IMR-90 (cell line): ENCODE results near the gene KMT2B. TPM values are rescaled to one million over a fixed set of nuclear protein-coding genes. Genes with fewer than 3 reads are reported as not detected.

Source experiments
- ATAC-seq: fragments of 200-7000 bp; cut with Tn5 transposase; 2 replicates; pipeline ENCODE4 v1.9.1; 2020; ENCODE audit warnings: low read depth, mild to moderate bottlenecking, moderate library complexity
- BruUV-seq: library from RNA; stranded (reverse); fragments of 400-500 nt; replicated peaks from 2 replicates; lab custom pipeline; 2021; lab: Mats Ljungman, UMichigan
- CTCF ChIA-PET: fragments of 300-600 bp; formaldehyde crosslinking; extraction: SDS; loops from one replicate; lab custom pipeline; 2021; ENCODE audit warnings: antibody characterized with exemption; lab: Yijun Ruan, JAX
- POLR2A ChIA-PET: fragments of 300-600 bp; sonication (Branson Sonifier 250); formaldehyde crosslinking; loops from one replicate; lab custom pipeline; 2022; ENCODE audit warnings: antibody characterized with exemption; ENCODE audit not compliant: unreplicated experiment; lab: Charles Lee
- DNase-seq: peaks from one replicate; pipeline ENCODE4 v3.0.0; 2013
- H2AFZ ChIP-seq: replicated peaks from 2 replicates; pipeline ENCODE3; 2013; ENCODE audit warnings: low read length, mild to moderate bottlenecking; ENCODE audit not compliant: poor library complexity
- H2AK5ac ChIP-seq: 2 replicates; pipeline ENCODE4 v1.6.1; 2013; ENCODE audit warnings: low read depth, low read length, inconsistent platforms
- H2AK9ac ChIP-seq: replicated peaks from 2 replicates; pipeline ENCODE3; 2013; ENCODE audit warnings: mild to moderate bottlenecking, low read depth, low read length, moderate library complexity; ENCODE audit not compliant: poor library complexity
- H2BK120ac ChIP-seq: 2 replicates; pipeline ENCODE4 v1.6.1; 2013; ENCODE audit warnings: low read depth, low read length, inconsistent platforms
- H2BK15ac ChIP-seq: 3 replicates; pipeline ENCODE4 v1.6.1; 2013; ENCODE audit warnings: low read depth, low read length, inconsistent platforms
- H2BK20ac ChIP-seq: 2 replicates; pipeline ENCODE4 v1.6.1; 2013; ENCODE audit warnings: low read depth, mild to moderate bottlenecking, inconsistent platforms, low read length, moderate library complexity
- H2BK5ac ChIP-seq: 2 replicates; pipeline ENCODE4 v1.6.1; 2013; ENCODE audit warnings: mild to moderate bottlenecking, low read depth, low read length, inconsistent platforms; ENCODE audit not compliant: poor library complexity, severe bottlenecking
- H3K14ac ChIP-seq: replicated peaks from 2 replicates; pipeline ENCODE4 v1.6.1; 2013; ENCODE audit warnings: low read depth, low read length, inconsistent platforms
- H3K18ac ChIP-seq: 2 replicates; pipeline ENCODE4 v1.6.1; 2013; ENCODE audit warnings: low read depth, low read length, control low read depth
- H3K23ac ChIP-seq: 2 replicates; pipeline ENCODE4 v1.6.1; 2013; ENCODE audit warnings: low read depth, low read length, inconsistent platforms
- H3K27ac ChIP-seq: 2 replicates; pipeline ENCODE4 v1.5.1; 2013; ENCODE audit warnings: mild to moderate bottlenecking, control low read depth, low read length; ENCODE audit not compliant: insufficient read depth
- H3K27me3 ChIP-seq: 2 replicates; pipeline ENCODE4 v1.6.1; 2013; ENCODE audit warnings: low read length; ENCODE audit not compliant: control insufficient read depth, insufficient read depth
- H3K36me3 ChIP-seq: 2 replicates; pipeline ENCODE4 v1.6.1; 2013; ENCODE audit warnings: low read length, mixed read lengths; ENCODE audit not compliant: control insufficient read depth, insufficient read depth
- H3K4ac ChIP-seq: 2 replicates; pipeline ENCODE4 v1.6.1; 2013; ENCODE audit warnings: low read depth, low read length, inconsistent platforms
- H3K4me1 ChIP-seq: 2 replicates; pipeline ENCODE4 v1.6.1; 2013; ENCODE audit warnings: low read length, mixed read lengths; ENCODE audit not compliant: control insufficient read depth, insufficient read depth
- H3K4me2 ChIP-seq: 2 replicates; pipeline ENCODE4 v1.6.1; 2013; ENCODE audit warnings: low read depth, mild to moderate bottlenecking, control low read depth, low read length, moderate library complexity
- H3K4me3 ChIP-seq: 2 replicates; pipeline ENCODE4 v1.5.1; 2013; ENCODE audit warnings: low read depth, mild to moderate bottlenecking, control low read depth, low read length, moderate library complexity; ENCODE audit not compliant: insufficient read depth
- H3K56ac ChIP-seq: 2 replicates; pipeline ENCODE4 v1.6.1; 2013; ENCODE audit warnings: low read length, inconsistent platforms; ENCODE audit not compliant: insufficient read depth; ENCODE audit errors: extremely low read depth
- H3K79me1 ChIP-seq, 2 experiments: 2 replicates each; pipeline ENCODE4 v1.6.1; 2013; ENCODE audit warnings: low read length in 2 of 2, inconsistent platforms in 1 of 2, low read depth in 1 of 2
- H3K9ac ChIP-seq: 2 replicates; pipeline ENCODE4 v1.6.1; 2013; ENCODE audit warnings: low read depth, low read length, control low read depth
- H3K9me1 ChIP-seq: 2 replicates; pipeline ENCODE4 v1.6.1; 2013; ENCODE audit warnings: low read length, inconsistent platforms; ENCODE audit not compliant: insufficient read depth
- H3K9me3 ChIP-seq: 2 replicates; pipeline ENCODE4 v1.6.1; 2013; ENCODE audit warnings: low read length; ENCODE audit not compliant: control insufficient read depth, insufficient read depth
- H4K20me1 ChIP-seq: 2 replicates; pipeline ENCODE4 v1.6.1; 2013; ENCODE audit warnings: low read length, inconsistent platforms; ENCODE audit not compliant: insufficient read depth
- H4K5ac ChIP-seq: 2 replicates; pipeline ENCODE4 v1.6.1; 2013; ENCODE audit warnings: mild to moderate bottlenecking, low read depth, low read length, control low read depth
- H4K8ac ChIP-seq, 2 experiments: 2 replicates each; pipeline ENCODE4 v1.6.1; 2013; ENCODE audit warnings: low read depth in 2 of 2, low read length in 2 of 2, control low read depth in 1 of 2, inconsistent platforms in 1 of 2
- H4K91ac ChIP-seq: 2 replicates; pipeline ENCODE4 v1.6.1; 2013; ENCODE audit warnings: low read depth, low read length, inconsistent platforms; ENCODE audit not compliant: insufficient read depth
- BHLHE40 ChIP-seq: fragments of 150-350 bp; IDR thresholded peaks from 2 replicates; pipeline ENCODE4 v1.6.1; 2016; ENCODE audit warnings: mild to moderate bottlenecking, low read depth, low read length
- CHD1 ChIP-seq: IDR thresholded peaks from 2 replicates; pipeline ENCODE4 v1.6.1; 2012; ENCODE audit warnings: low read depth, low read length, improper control_type of control experiment
- ELK1 ChIP-seq: fragments of 150-350 bp; IDR thresholded peaks from 2 replicates; pipeline ENCODE4 v1.6.1; 2016; ENCODE audit warnings: low read depth, mild to moderate bottlenecking, low read length, moderate library complexity, borderline replicate concordance
- MAFK ChIP-seq: IDR thresholded peaks from 2 replicates; pipeline ENCODE4 v1.6.1; 2012; ENCODE audit warnings: low read depth, low read length, improper control_type of control experiment
- MAZ ChIP-seq: IDR thresholded peaks from 2 replicates; pipeline ENCODE4 v1.6.1; 2012; ENCODE audit warnings: low read depth, mild to moderate bottlenecking, low read length, improper control_type of control experiment, moderate library complexity, borderline replicate concordance
- NFE2L2 ChIP-seq: fragments of 150-350 bp; IDR thresholded peaks from 2 replicates; pipeline ENCODE4 v1.6.1; 2016; ENCODE audit warnings: low read depth, mild to moderate bottlenecking, low read length
- POLR2A ChIP-seq: IDR thresholded peaks from 2 replicates; pipeline ENCODE4 v1.6.1; 2012; ENCODE audit warnings: mild to moderate bottlenecking, low read depth, low read length
- RCOR1 ChIP-seq: IDR thresholded peaks from 2 replicates; pipeline ENCODE4 v1.6.1; 2012; ENCODE audit warnings: mild to moderate bottlenecking, low read length, improper control_type of control experiment; ENCODE audit not compliant: insufficient replicate concordance
- RFX5 ChIP-seq: IDR thresholded peaks from 2 replicates; pipeline ENCODE4 v1.8.0; 2012; ENCODE audit warnings: low read depth, mild to moderate bottlenecking, low read length, moderate library complexity
- SMC3 ChIP-seq: fragments of 150-350 bp; IDR thresholded peaks from 2 replicates; pipeline ENCODE4 v1.6.1; 2016; ENCODE audit warnings: low read depth, mild to moderate bottlenecking, antibody characterized with exemption, low read length, moderate library complexity
- WGBS, 2 experiments: methylation state at CpG; one replicate each; pipeline versions ENCODE4 v1.1.5 to v1.1.7; 2013; ENCODE audit warnings: missing lambda C conversion rate in 2 of 2; ENCODE audit not compliant: insufficient read length in 1 of 2; ENCODE audit errors: extremely low coverage in 2 of 2; 5-methylcytosine and 5-hydroxymethylcytosine counted together
- dilution Hi-C: fragments of 300-500 bp; cut with HindIII; formaldehyde crosslinking; loops from one replicate; pipeline ENCODE4 v1.14.3; 2018; ENCODE audit warnings: low sequenced_read_pairs; ENCODE audit not compliant: unreplicated experiment
- in situ Hi-C: fragments of 300-500 bp; cut with MboI; formaldehyde crosslinking; loops from 3 replicates; pipeline ENCODE4 v1.14.3; 2019; ENCODE audit warnings: low sequenced_read_pairs, inconsistent platforms, mixed read lengths
- intact Hi-C: fragments of 100-400 bp; cut with micrococcal nuclease; formaldehyde crosslinking; loops from 2 replicates; pipeline ENCODE4 v1.10.0; 2022
- polyA plus RNA-seq, 3 experiments: library from polyadenylated mRNA; depleted of rRNA; stranded (reverse); fragments of >200 nt; gene quantifications; 2 replicates each; pipeline ENCODE4 v1.2.3, GENCODE V29; 2012; ENCODE audit warnings: low replicate concordance in 1 of 3
- total RNA-seq: library from RNA; depleted of rRNA; stranded (reverse); fragments of >200 nt; gene quantifications from 2 replicates; pipeline ENCODE4 v1.2.3, GENCODE V29; 2012

Gene KMT2B
- total and polyA plus RNA-seq, 2 of the 4 experiments (the other 2 are of a cell fraction): 3.0 to 30.7 TPM

GRCh38 chr19:35708391-35708790 lies 9.4 kb upstream of the KMT2B start:
- Histone ChIP-seq H4K5ac (no peak overlapping the region), H3K9me1 (no peaks in the 10 kb centered on the region), H3K27ac (no peak overlapping the region), H3K36me3 (no peaks in the 10 kb centered on the region), H3K23ac (no peak overlapping the region), H3K79me1 (no peaks in the 10 kb centered on the region), H3K9me3 (no peaks in the 10 kb centered on the region), H3K4me1 (no peaks in the 10 kb centered on the region), H2AFZ (no peak overlapping the region), H3K56ac (no peak overlapping the region), H4K8ac (no peak overlapping the region), H3K9ac (no peak overlapping the region), H3K14ac (no peak overlapping the region), H4K91ac (no peak overlapping the region), H3K18ac (no peak overlapping the region), H2BK15ac (no peak overlapping the region), H4K20me1 (no peaks in the 10 kb centered on the region), H2BK5ac (no peak overlapping the region), H2AK5ac (no peak overlapping the region), H3K27me3 (no peaks in the 10 kb centered on the region), H2AK9ac (no peak overlapping the region), H2BK120ac (no peak overlapping the region), H3K4me3 (no peak overlapping the region), H3K4ac (no peak overlapping the region), H3K4me2 (no peak overlapping the region), H2BK20ac (no peak overlapping the region)
- BruUV-seq: no TSS peak
- intact Hi-C loops (no loop called here), in situ Hi-C loops (no loop called here), dilution Hi-C loops (no loop called here)
- DNase-seq (no peak), ATAC-seq (no peak)
- WGBS, 2 experiments: no CpG with 5 or more reads among the region's 1 CpG
- no peak for TF ChIP-seq MAZ
- TF ChIP-seq POLR2A: no peak
- no peak for TF ChIP-seq NFE2L2
- TF ChIP-seq BHLHE40: no peak
- TF ChIP-seq ELK1: no peak
- no peak for TF ChIP-seq MAFK
- no peak for TF ChIP-seq RCOR1
- no peak for TF ChIP-seq CHD1
- no peak for TF ChIP-seq SMC3
- TF ChIP-seq RFX5: no peak
- POLR2A ChIA-PET: no interaction called here
- CTCF ChIA-PET: interaction anchor here (0.8 kb wide), 1 partner anchor 21 kb away, joined by 8 read pairs; no protein-coding TSS in a partner anchor
